ENCODE measurements around the gene KIF26B. TPM values are rescaled to one million over a fixed set of nuclear protein-coding genes. Genes with fewer than 3 reads are reported as not detected.

KIF26B gene
- total and polyA plus RNA-seq, 8 donors: 0.15 to 3.2 (median 0.89) TPM; not detected in 1

GRCh38 chr1:245361951-245362350 lies 207.2 kb downstream of the KIF26B start:
- no peak overlapping the region for H3K4me3 ChIP-seq
- DNase-seq: no peak
- TF ChIP-seq, protein P1, sequence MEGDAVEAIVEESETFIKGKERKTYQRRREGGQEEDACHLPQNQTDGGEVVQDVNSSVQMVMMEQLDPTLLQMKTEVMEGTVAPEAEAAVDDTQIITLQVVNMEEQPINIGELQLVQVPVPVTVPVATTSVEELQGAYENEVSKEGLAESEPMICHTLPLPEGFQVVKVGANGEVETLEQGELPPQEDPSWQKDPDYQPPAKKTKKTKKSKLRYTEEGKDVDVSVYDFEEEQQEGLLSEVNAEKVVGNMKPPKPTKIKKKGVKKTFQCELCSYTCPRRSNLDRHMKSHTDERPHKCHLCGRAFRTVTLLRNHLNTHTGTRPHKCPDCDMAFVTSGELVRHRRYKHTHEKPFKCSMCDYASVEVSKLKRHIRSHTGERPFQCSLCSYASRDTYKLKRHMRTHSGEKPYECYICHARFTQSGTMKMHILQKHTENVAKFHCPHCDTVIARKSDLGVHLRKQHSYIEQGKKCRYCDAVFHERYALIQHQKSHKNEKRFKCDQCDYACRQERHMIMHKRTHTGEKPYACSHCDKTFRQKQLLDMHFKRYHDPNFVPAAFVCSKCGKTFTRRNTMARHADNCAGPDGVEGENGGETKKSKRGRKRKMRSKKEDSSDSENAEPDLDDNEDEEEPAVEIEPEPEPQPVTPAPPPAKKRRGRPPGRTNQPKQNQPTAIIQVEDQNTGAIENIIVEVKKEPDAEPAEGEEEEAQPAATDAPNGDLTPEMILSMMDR (IDR thresholded peaks at IDR 0.05): no peak
- no peak for TF ChIP-seq EP300 (IDR thresholded peaks at IDR 0.05)
- no peak for TF ChIP-seq POLR2AphosphoS5 (IDR thresholded peaks at IDR 0.05)
- no peak for TF ChIP-seq POLR2A (IDR thresholded peaks at IDR 0.05)
- no peaks in the 10 kb centered on the region for H3K27me3 ChIP-seq
- H3K27ac ChIP-seq: no peak overlapping the region
- H3K36me3 ChIP-seq: peaks cover 0 to 2% (median 0%) of the 10 kb centered on the region in 4 donors
- intact Hi-C loops (cut with DNase I; ENCODE audit: low total_unique reads): no loop called here
- 92 to 96% (median 95%) methylated on average over 15 of the region's 15 CpGs for WGBS, 5 donors
- no peaks in the 10 kb centered on the region for H3K4me1 ChIP-seq
- H3K9me3 ChIP-seq: no peaks in the 10 kb centered on the region

- Histone ChIP-seq H3K27ac (no peak overlapping the region), H3K4me1 (no peaks in the 10 kb centered on the region), H3K9me3 (no peaks in the 10 kb centered on the region), H3K36me3 (peaks cover 0 to 5% (median 0%) of the 10 kb centered on the region in 4 donors), H3K27me3 (no peaks in the 10 kb centered on the region), H3K4me3 (no peak overlapping the region)
- TF ChIP-seq POLR2A (IDR thresholded peaks at IDR 0.05): no peak
- TF ChIP-seq, protein P1 (IDR thresholded peaks at IDR 0.05): no peak
- TF ChIP-seq EP300 (IDR thresholded peaks at IDR 0.05): no peak
- TF ChIP-seq POLR2AphosphoS5 (IDR thresholded peaks at IDR 0.05): no peak
- intact Hi-C loops (cut with DNase I; ENCODE audit: low total_unique reads): no loop called here
- DNase-seq: peak in 1 of 2 donors; percentile 54
- WGBS, 5 donors: 76 to 90% (median 85%) methylated on average over 14 to 15 of the region's 15 CpGs
These were observed 208.8 kb downstream of the KIF26B start for GRCh38 chr1:245363461-245364200.

DNA sequence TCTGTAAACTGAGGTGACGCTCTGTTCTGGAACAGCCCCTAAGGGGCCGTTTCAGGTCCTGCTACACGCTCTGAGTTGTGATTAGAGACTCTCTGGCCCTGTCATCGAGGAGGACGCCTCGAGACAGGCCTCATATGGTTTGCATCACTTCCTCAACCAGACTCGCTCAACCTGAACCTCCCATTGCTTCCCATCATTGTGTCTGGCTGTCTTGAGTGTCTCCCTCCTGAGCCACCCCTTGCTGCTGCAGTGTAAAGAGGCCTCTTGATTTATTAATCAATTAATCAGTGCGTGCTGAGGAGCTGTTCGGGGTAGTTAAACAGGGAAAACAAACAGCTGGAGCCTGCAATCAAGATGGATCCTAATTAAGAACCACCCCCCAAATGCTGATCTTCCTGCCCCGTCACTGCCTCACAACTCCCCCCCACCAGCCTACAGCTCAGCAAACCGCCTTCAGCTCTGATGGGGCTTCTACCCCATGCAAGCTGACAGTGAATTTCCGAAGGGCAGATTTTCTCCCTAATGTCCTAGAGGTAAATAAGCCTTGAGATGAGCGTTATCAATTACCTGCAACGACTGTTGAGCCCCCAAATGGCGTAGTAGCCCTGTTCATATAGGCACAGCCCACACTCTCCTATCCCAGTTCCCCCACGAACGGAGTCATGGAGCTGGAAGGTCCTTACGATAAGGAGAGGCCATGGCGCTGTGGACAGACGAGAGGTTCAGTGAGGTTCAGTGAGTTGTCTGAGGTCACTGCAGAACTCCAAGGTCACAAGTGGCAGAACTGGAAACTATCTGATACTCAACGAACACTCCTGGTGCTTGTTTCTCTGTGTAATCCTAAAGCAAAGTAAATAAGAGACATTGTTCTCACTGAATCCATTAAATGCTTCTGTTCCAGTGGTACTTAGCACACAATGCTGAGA lies 210.6 kb downstream of the KIF26B start:
- no peak overlapping the region for H3K4me3 ChIP-seq
- TF ChIP-seq POLR2A (IDR thresholded peaks at IDR 0.05) (no peak), POLR2AphosphoS5 (IDR thresholded peaks at IDR 0.05) (no peak), EP300 (IDR thresholded peaks at IDR 0.05) (no peak)
- TF ChIP-seq, protein P1 (IDR thresholded peaks at IDR 0.05): no peak
- H3K27ac ChIP-seq: no peak overlapping the region
- intact Hi-C loops (cut with DNase I; ENCODE audit: low total_unique reads): no loop called here
- no peaks in the 10 kb centered on the region for H3K27me3 ChIP-seq
- no peaks in the 10 kb centered on the region for H3K9me3 ChIP-seq
- no peaks in the 10 kb centered on the region for H3K4me1 ChIP-seq
- DNase-seq: peak in 1 of 2 donors; percentile 41
- peaks cover 0 to 5% (median 0%) of the 10 kb centered on the region in 4 donors for H3K36me3 ChIP-seq
- WGBS, 5 donors: 82 to 87% (median 83%) methylated on average over 21 of the region's 21 CpGs

DNA sequence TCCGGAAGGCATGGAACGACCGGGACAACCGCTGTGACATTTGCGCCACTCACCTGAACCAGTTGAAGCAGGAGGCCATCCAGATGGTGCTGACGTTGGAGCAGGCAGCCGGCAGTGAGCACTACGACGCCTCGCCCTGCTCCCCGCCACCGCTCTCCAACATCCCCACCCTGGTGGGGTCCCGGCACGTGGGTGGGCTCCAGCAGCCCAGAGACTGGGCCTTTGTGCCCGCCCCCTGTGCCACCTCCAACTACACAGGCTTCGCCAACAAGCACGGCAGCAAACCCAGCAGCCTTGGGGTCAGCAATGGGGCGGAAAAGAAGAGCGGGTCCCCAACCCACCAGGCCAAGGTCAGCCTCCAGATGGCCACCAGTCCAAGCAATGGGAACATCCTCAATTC lies 212.1 kb downstream of the KIF26B start:
- Histone ChIP-seq H3K4me3 (no peak overlapping the region), H3K4me1 (no peaks in the 10 kb centered on the region), H3K27me3 (no peaks in the 10 kb centered on the region), H3K36me3 (peaks cover 0 to 5% (median 0%) of the 10 kb centered on the region in 4 donors), H3K27ac (no peak overlapping the region), H3K9me3 (no peaks in the 10 kb centered on the region)
- intact Hi-C loops (cut with DNase I; ENCODE audit: low total_unique reads): no loop called here
- 91 to 97% (median 95%) methylated on average over 15 to 19 of the region's 19 CpGs for WGBS, 5 donors
- DNase-seq: no peak
- no peak for TF ChIP-seq POLR2A (IDR thresholded peaks at IDR 0.05)
- TF ChIP-seq EP300 (IDR thresholded peaks at IDR 0.05): no peak
- TF ChIP-seq POLR2AphosphoS5 (IDR thresholded peaks at IDR 0.05): no peak
- TF ChIP-seq, protein P1 (IDR thresholded peaks at IDR 0.05): no peak

Data from stomach (tissue), 9 donors.